Nucleus accumbens (tissue), 56 donors: ENCODE data around the gene FGD6.
"Not testable (repeated sequence)": the region's sequence is repeated elsewhere in the genome, so short reads cannot be mapped to it uniquely, and the experiment has no call there.

Experiments used
- DNase-seq, 56 donors: peaks; one replicate each; lab custom pipeline; 2025; lab: John Stamatoyannopoulos, UW

FGD6 gene

GRCh38 chr12:95217377-95218149, at the start of gene FGD6, which contains the start of gene VEZT:
FGD6 (minus strand) TSS chr12:95217467; CDS start chr12:95217240, 227 bp downstream.
VEZT (plus strand) TSS chr12:95217807; CDS start chr12:95217851, 44 bp downstream.
- peak; percentile 88 to 100 (median 99) for DNase-seq

- no peak for DNase-seq
These were observed 49.0 kb upstream of the FGD6 start for GRCh38 chr12:95266254-95266653.

- no peak for DNase-seq
These were observed 48.5 kb upstream of the FGD6 start for GRCh38 chr12:95265765-95266164.

- DNase-seq = no peak
These were observed 45.5 kb upstream of the FGD6 start for GRCh38 chr12:95262808-95263207.

GRCh38 chr12:95261109-95261508, 43.8 kb upstream of the FGD6 start:
- no peak for DNase-seq

GRCh38 chr12:95259368-95259767, 42.1 kb upstream of the FGD6 start:
- DNase-seq = no peak

GRCh38 chr12:95258803-95259202, 41.5 kb upstream of the FGD6 start:
- no peak for DNase-seq

GRCh38 chr12:95258151-95258550, 40.9 kb upstream of the FGD6 start:
- no peak for DNase-seq

- DNase-seq = no peak
These were observed 40.3 kb upstream of the FGD6 start for GRCh38 chr12:95257541-95257940.

- DNase-seq = no peak
These were observed 36.1 kb upstream of the FGD6 start for GRCh38 chr12:95253386-95253785.

- DNase-seq = no peak
These were observed 31.5 kb upstream of the FGD6 start for GRCh38 chr12:95248604-95249360.

GRCh38 chr12:95248095-95248494, 30.8 kb upstream of the FGD6 start:
- no peak for DNase-seq

GRCh38 chr12:95244350-95244749, 27.1 kb upstream of the FGD6 start:
- no peak for DNase-seq

- DNase-seq = no peak
These were observed 26.4 kb upstream of the FGD6 start for GRCh38 chr12:95243497-95244183.

GRCh38 chr12:95241761-95242506, 24.7 kb upstream of the FGD6 start:
- DNase-seq = no peak

GRCh38 chr12:95241138-95241537, 23.9 kb upstream of the FGD6 start:
- not testable (repeated sequence) for DNase-seq

- DNase-seq = no peak
These were observed 23.3 kb upstream of the FGD6 start for GRCh38 chr12:95240556-95240955.

GRCh38 chr12:95239835-95240234, 22.6 kb upstream of the FGD6 start:
- DNase-seq = not testable (repeated sequence)

- DNase-seq = no peak
These were observed 21.9 kb upstream of the FGD6 start for GRCh38 chr12:95239216-95239615.

- no peak for DNase-seq
These were observed 20.9 kb upstream of the FGD6 start for GRCh38 chr12:95238150-95238549.
